GM21528 (cell line): ENCODE results near the gene GAGE13.
"Not testable (repeated sequence)": the region's sequence is repeated elsewhere in the genome, so short reads cannot be mapped to it uniquely, and the experiment has no call there.

Experiments
- ATAC-seq: cut with Tn5 transposase; IDR thresholded peaks from one replicate; pipeline ENCODE4 v1.9.1; 2021; ENCODE audit warnings: mild to moderate bottlenecking, moderate library complexity; ENCODE audit not compliant: unreplicated experiment, low FRiP score

GAGE13 gene

GRCh38 chrX:49323735-49324134, 7.6 kb upstream of the GAGE13 start:
- not testable (repeated sequence) for ATAC-seq

- not testable (repeated sequence) for ATAC-seq
These were observed 961 bp upstream of the GAGE13 start for GRCh38 chrX:49330421-49330820.

- ATAC-seq: not testable (repeated sequence)
These were observed 459 bp downstream of the GAGE13 start for GRCh38 chrX:49331841-49332240.

GRCh38 chrX:49341449-49341848, 10.1 kb downstream of the GAGE13 start:
- ATAC-seq: not testable (repeated sequence)

GRCh38 chrX:49344496-49345175, 13.3 kb downstream of the GAGE13 start:
- not testable (repeated sequence) for ATAC-seq

GRCh38 chrX:49345402-49345801, 14.0 kb downstream of the GAGE13 start:
- not testable (repeated sequence) for ATAC-seq

GRCh38 chrX:49346150-49346549, 14.8 kb downstream of the GAGE13 start:
- ATAC-seq: not testable (repeated sequence)
